Skin of body (tissue), 2 donors: Measurements from ENCODE around the gene HIC2. TPM values are rescaled to one million over a fixed set of nuclear protein-coding genes. Genes with fewer than 3 reads are reported as not detected.
"Not testable (repeated sequence)": the region's sequence is repeated elsewhere in the genome, so short reads cannot be mapped to it uniquely, and the experiment has no call there.

ENCODE experiments used
- DNase-seq: peaks from one replicate; lab custom pipeline; 2025; lab: John Stamatoyannopoulos, UW
- total RNA-seq: library from RNA; depleted of rRNA; stranded (reverse); fragments of >200 nt; gene quantifications from one replicate; pipeline ENCODE4 v1.2.3, GENCODE V29; 2014

Gene HIC2, protein sequence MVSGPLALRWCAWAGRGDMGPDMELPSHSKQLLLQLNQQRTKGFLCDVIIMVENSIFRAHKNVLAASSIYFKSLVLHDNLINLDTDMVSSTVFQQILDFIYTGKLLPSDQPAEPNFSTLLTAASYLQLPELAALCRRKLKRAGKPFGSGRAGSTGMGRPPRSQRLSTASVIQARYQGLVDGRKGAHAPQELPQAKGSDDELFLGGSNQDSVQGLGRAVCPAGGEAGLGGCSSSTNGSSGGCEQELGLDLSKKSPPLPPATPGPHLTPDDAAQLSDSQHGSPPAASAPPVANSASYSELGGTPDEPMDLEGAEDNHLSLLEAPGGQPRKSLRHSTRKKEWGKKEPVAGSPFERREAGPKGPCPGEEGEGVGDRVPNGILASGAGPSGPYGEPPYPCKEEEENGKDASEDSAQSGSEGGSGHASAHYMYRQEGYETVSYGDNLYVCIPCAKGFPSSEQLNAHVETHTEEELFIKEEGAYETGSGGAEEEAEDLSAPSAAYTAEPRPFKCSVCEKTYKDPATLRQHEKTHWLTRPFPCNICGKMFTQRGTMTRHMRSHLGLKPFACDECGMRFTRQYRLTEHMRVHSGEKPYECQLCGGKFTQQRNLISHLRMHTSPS
- 4.8 TPM for total RNA-seq

DNA sequence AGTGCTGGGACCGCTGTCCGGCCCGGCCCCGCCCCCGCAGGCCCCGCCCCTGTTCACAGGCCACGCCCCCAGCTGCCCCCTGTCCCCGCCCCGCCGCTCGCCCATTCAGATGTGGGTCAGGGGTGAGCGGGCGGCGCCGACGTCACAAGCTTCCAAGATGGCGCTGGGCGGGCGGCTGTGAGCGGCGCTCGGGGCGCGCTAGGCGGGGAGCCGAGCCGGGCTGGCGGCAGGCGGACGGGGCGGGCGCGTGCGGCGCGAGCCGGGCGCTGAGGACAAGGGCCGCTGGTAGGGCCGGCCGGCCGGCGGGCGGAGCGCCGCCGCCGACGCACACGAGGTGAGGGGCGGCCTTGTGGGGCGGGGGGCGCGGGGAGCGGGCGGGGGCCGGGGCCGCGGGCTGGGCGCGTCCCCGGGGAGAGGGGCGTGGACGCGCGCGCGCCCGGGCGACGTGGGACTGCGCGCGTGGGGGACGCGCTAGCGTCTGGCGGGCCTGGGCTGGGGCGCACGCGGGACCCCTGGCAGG lies at the start of gene HIC2:
Gene HIC2 (plus strand): TSS at position 145 of the 520 bp plus-strand sequence. CDS start 25,461 bp downstream, outside the sequence.
- not testable (repeated sequence) for DNase-seq

DNA sequence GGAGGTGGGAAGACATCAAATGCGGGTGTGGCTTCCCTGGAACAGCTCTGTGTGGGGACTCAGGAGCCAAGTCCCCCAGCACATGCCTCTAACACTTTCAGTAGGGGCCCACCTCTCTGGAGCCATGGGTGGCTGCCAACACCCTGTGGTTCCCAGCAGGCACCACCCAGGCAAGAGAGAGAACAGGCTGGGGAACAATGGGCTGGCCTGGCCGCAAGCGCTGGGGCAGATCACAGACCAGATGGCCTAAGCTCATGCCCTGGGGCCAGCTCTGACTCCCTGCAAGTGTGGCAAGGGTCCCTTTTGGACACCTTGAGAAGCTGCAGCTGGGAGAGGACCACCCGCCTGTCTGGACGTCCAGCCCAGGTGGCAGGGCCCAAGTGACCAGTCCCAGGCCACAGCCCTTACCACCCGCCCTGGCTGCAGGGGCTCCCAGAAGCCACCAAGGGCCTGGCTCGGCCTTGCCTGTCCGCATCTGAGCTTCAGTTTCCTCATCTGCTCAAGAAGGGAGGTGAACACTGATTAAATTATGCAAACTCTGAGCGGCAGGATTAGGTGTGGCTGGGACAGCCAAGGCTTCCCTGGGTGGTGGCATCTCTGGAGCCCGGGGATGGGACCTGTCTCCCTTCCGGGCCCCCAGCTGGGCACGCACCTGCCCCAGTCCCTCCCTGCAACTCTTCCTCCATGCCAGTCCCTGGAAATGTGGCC lies 48.4 kb upstream of the HIC2 start:
- DNase-seq, result not testable (repeated sequence)

DNA sequence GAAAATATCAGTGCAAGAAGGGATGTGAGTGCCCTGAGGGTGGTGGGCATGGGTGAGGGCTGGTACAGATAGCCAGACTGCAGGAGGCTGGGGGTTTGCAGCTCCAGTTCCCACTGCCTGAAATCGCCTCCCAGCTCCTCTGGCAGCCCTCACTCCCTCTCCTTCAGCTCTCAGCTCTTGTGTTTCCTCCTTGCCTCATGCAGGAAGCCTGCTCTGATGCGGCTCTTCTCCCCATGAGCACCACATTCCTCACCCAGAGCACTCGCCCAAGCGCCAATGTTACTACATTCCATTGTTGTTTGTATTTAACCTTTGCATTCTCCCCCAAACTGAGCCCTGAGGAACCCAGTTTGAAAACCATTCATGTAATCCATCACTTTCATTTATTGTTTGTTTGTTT lies 41.3 kb upstream of the HIC2 start:
- not testable (repeated sequence) for DNase-seq

DNA sequence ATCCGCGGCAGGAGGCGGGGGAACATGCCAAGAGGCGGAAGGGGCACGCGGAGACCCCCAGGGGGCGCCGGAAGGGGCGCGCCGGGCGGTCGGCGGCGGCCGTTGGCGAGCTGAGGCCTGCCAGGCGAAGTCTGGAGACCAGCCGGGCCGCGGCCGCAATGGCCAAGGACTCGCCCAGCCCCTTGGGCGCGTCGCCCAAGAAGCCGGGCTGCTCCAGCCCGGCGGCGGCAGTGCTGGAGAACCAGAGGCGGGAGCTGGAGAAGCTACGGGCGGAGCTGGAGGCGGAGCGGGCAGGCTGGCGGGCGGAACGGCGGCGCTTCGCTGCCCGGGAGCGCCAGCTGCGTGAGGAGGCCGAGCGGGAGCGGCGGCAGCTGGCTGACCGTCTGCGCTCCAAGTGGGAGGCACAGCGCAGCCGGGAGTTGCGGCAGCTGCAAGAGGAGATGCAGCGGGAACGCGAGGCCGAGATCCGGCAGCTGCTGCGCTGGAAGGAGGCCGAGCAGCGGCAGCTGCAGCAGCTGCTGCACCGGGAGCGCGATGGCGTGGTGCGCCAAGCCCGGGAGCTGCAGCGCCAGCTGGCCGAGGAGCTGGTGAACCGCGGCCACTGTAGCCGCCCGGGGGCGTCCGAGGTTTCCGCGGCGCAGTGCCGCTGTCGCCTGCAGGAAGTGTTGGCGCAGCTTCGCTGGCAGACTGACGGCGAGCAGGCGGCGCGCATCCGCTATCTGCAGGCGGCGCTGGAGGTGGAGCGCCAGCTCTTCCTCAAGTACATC lies 33.3 kb upstream of the HIC2 start, which contains the start of gene RIMBP3B:
Gene RIMBP3B (plus strand): TSS at position 51 of the 767 bp plus-strand sequence. CDS start 108 bp downstream, at position 159.
- DNase-seq, result not testable (repeated sequence)

DNA sequence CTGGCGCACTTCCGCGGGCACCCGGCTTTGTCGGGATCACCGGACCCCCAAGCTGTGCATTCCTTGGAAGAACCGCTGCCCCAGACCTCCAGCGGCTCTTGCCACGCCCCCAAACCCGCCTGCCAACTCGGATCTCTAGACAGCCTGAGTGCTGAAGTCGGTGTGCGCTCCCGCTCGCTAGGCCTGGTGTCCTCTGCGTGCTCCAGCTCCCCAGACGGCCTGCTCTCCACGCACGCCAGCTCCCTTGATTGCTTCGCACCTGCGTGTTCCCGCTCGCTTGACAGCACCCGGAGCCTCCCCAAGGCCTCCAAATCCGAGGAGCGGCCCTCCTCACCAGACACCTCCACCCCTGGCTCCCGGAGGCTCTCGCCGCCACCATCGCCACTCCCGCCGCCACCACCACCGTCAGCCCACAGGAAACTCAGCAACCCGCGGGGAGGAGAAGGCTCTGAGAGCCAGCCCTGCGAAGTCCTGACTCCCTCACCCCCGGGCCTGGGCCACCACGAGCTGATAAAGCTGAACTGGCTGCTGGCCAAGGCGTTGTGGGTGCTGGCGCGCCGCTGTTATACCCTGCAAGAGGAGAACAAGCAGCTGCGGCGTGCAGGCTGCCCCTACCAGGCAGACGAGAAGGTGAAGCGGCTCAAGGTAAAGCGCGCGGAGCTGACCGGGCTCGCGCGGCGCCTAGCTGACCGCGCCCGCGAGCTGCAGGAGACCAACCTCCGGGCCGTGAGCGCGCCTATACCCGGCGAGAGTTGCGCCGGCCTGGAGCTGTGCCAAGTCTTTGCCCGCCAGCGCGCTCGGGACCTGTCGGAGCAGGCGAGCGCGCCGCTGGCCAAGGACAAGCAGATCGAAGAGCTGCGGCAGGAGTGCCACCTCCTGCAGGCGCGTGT lies 32.5 kb upstream of the HIC2 start:
- not testable (repeated sequence) for DNase-seq

DNA sequence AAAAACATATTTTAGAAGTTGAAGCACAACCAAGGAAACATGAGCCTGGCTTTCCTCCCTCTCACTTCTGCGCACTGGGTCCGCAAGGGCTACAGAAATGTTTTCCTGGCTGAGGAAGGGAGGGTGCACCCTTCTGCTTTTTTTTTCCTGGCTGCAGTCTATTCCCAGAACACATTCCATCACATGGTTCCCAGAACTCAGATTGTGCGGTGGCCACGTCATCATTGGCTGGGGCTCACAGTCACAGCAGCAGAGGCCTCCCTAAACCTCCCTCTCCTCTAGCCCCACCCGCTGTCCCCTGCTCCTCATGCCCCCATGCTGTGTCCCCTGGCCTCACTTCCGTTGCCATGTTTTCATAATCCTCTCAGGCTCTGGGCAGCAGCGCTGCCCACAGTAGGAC lies 27.7 kb upstream of the HIC2 start:
- not testable (repeated sequence) for DNase-seq

DNA sequence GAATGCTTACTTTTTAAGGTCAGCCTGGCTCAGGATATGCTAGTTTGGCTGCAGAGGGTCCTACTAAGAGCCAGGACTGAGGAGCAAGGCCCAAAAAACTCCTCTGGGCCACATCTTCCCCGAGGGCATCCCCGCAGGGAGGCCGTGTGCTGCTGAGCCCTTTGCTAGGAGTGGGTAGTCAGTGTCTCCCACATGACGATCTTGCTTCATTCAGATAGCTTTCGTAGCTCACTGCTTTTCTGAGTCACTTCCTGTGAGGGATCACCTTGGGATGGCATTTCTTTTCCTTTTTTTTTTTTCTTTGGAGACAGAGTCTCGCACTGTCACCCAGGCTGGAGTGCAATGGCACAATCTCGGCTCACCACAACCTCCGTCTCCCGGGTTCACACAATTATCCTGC lies 27.2 kb upstream of the HIC2 start:
- DNase-seq, result not testable (repeated sequence)

DNA sequence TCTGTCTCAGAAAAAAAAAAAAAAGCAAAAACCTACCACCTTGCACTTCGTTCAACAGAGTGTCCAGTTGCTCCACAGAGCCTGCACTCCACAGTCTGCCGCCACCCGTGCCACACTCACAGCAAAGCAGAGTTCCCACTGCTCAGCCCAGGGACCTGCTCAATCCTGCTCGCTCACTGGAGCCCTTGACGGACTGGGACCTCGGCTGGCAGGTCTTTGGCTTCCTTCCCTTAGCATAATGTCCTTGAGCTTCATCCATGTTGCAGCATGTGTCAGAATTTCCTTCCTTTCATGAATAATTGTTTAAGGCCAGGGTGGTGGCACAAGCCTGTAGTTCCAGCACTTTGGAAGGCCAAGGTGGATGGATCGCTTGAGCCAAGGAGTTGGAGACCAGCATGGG lies 22.6 kb upstream of the HIC2 start:
- DNase-seq, result not testable (repeated sequence)

DNA sequence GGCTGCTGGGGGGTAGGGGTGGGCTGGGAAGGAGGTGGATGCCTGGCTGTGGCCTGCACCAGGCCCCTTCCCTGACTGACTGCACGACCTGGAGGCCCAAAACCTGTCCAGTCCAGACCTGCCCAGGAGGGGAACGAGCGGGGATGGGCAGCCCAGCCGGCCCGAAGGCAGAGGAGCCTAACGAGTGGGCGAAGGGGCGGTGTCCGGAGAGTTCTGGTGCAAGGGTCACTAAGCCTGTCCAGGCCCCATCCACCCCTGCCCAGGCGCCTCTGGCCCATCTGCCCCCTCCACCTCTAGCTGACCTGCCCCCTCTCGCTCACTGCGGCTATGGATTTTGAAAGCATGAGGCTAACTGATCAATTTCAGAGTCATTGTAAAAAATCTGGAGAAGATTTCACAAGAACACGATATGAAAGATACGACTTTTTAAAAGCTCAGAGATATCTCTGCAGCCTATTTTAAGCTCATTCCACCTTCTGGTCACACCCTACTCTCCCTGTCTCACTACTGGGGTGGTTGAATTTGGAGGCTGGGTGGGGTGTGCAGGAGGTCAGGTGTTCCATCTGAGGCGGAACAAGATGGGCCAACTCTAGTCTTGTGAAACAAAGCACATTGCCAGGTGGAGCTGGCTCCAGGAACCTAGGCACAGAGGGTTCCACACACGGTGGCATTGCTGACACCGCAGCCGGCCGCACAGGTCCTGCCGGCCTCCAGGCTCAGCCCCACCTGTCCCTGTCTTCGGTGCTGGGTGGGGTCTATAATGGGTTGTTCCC lies 15.8 kb upstream of the HIC2 start:
- not testable (repeated sequence) for DNase-seq

DNA sequence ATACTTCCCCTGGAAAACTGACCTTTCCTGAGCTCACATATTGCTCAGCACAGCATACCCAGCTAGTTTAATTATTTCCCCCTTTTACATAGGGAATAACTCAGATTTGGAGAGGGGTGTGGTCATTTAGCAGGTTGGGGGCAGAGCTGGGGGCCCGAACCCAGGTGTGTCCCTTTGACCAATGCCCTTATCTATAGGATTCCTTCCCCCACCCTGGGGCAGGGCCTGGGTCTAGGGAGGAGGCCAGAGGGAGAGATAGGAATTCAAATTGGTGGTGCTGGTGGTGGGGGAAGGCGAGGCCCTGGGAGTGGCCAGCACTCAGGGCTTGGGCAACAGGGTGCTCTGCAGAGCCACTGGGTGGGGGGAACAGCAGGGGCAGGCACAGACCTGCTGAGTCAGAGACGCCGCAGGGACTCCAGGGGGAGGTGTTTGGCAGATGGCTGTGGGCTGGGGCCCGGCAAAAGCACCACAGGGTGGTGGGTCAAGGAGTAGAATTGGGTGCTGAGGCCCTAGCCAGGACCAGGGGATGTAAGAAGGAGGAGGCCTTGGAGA lies 14.3 kb upstream of the HIC2 start:
- DNase-seq, result not testable (repeated sequence)

DNA sequence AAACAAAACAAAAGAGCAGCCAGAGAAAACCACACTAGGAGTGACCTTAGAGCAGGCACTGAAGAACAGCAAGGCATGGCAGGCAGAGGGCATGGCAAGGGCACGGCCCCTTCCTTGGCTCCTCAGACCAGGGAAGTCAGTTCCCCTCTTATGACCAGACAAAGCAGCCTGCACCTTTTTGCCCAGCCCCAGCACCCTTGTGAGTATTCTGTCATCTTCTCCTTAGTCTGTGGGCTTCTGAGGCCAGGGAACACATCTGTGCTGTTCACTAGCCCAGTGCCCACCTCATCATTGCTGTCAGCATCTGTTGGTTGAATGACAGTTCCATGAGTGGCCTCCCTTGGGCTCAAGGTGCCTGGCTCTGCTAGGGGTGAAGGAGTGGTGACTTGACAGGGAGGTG lies 10.0 kb upstream of the HIC2 start:
- not testable (repeated sequence) for DNase-seq

DNA sequence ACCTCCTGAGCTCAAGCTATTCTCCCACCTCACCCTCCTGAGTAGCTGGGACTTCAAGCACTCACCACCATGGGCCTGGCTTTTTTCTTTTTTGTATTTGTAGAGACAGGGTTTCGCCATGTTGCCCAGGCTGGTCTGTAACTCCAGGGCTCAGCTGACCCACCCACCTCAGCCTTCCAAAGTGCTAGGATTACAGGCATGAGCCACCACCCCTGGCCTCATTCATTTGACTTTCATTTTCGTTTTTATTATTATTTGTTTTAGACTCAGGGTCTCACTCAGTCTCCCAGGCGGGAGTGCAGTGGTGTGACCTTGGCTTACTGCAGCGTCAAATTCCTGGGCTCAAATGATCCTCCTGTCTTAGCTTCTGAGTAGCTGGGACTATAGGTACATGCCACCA lies 9.4 kb upstream of the HIC2 start:
- DNase-seq, result not testable (repeated sequence)

DNA sequence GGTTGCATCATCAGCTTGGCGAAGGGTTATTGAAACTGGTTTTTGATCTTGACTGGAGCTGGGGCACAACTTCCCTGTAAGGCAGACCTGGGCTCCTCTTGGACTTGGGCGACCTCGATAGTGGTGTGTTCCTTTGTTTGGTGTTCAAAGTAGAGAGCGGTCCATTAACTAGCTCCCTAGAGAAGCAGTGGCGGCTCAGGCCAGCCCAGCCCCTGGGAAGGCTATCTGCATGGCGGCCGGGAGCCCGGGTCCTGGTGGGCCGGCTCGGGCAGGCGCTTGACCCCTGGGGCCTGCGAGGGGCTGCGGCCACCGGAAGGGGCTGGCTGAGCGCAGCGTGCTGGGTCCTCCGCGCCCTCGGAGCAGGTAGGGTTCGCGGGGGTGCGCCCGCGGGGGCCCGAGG lies 796 bp upstream of the HIC2 start:
- not testable (repeated sequence) for DNase-seq

DNA sequence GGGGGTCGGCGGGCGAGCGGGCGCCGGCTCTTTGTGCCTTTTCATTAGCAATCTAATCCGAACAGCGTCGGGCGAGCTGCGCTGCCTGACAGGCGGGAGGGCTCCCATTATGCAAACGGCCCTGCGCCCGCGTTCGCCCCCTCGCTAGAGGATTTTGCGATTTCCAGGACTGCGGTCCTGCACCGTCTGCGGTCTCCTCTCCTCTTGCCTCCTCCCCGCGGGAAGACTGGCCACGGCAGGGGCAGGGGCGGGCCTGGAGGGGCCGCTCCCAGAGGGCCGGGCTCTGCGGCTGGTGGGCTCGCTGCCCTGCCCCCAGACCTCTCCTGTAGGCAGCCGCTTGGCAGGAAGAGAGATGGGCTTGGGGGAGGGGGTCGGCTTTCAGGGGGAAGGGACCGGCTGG lies 682 bp downstream of the HIC2 start:
- DNase-seq, result not testable (repeated sequence)

DNA sequence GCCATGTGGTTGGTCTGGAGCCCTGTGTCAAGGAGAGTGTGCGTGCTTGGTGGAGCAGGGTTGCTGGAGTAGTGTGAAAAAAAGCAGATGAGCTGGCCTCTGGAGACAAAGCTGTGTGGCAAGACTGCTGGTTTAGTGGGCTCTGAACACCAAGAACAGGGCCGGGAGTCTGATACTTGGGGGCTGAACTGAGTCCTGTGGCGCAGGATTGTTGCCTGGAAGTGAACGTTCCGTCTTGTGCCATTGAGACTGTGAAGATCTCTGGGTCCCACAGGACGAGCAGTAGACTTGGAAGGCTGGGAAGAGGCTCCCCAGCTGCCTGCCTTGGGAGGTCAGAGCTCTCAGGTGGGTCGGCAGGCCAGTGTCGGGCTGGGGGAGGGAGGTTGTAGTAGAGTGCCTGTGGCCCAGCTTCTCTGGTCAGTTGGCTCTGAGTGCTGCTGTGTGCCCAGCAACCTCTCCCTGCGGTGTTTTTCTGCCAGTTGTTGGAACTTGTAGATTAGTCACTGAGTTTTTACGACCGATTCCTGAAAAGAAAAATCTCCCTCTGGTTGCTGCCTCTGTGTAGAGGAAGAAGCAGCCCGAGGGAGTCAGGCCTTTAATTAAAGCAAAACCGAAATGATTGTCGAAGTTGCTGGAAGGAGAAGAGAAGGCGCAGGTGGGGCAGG lies 1.9 kb downstream of the HIC2 start:
- not testable (repeated sequence) for DNase-seq

DNA sequence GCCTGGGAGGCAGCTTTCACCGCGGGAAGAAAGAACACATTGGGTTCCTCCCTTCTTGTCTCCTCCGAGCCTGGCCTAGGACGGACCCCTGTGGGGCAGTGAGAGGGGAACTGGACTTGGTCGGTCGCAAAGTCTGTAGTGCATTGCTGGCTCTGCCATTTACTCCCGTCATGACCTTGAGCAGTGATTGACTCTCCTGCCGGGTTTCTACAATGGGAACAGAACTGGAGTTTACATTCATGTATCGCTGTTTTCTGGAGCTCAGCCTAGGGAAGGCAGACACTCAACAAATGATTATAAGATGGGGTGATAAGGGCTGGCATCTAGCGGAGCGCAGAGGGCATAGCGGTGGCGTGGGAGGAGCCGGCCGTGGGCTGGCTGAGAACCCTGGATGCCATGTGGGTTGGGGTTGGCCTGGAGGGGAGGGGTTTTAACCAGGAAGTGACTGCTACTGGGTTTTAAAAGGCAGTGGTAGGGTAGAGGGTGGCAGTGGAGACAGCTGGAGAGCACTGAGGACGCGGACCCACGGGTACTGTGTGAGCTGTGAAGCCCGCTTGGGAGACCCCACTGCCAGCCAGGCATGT lies 3.1 kb downstream of the HIC2 start:
- DNase-seq, result not testable (repeated sequence)

DNA sequence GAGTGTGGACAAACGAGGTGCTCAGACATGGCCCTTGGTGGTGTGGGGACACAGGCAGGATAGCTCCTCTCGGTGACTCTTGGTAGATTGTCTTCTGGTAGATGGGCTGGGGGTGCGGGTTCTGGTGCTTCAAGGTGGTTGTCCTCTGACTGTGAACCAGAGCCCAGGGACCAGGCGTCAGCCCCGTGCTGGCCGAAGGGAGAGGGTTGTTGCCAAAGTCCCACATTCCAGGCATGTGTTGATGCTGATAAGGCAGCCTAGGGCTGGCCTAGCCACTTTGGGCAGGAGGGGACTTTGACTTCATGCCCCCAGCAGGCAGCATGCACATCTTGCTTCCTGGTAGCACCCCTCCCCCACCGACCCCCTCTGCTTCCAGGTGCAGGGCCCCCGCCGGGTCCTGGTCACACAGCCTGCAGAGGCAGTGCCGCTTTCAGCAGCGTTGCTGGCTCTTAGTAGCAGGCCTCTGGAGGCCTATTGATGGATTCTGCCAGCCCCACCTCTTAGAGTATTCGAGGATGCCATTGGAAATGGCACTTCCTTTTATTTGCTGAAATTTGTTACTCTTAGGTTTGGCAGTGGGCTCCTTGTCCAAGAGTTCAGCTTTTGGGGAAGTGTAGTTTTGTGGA lies 7.0 kb downstream of the HIC2 start:
- not testable (repeated sequence) for DNase-seq
